Caco-2 (cell line): Measurements from ENCODE around the gene MAP3K19. TPM values are rescaled to one million over a fixed set of nuclear protein-coding genes. Genes with fewer than 3 reads are reported as not detected.

Experiments used
- BruUV-seq: library from RNA; stranded (reverse); fragments of 400-500 nt; replicated peaks from 2 replicates; lab custom pipeline; 2021; lab: Mats Ljungman, UMichigan
- CTCF ChIA-PET: fragments of 300-600 bp; sonication (Branson Sonifier 250); formaldehyde crosslinking; loops from one replicate; lab custom pipeline; 2022; ENCODE audit warnings: antibody characterized with exemption; lab: Charles Lee
- POLR2A ChIA-PET: fragments of 300-600 bp; sonication (Branson Sonifier 250); formaldehyde crosslinking; loops from one replicate; lab custom pipeline; 2022; ENCODE audit warnings: antibody characterized with exemption; lab: Charles Lee
- DNase-seq, 2 experiments: peaks; one replicate each; pipeline versions ENCODE4 v3.0.0 to v3.0.0-alpha.2; 2020 to 2022
- H3K27me3 ChIP-seq: replicated peaks from 2 replicates; pipeline ENCODE4 v1.6.0; 2011; ENCODE audit warnings: low read length; ENCODE audit not compliant: control insufficient read depth, insufficient read depth
- H3K36me3 ChIP-seq: 2 replicates; pipeline ENCODE4 v1.5.1; 2011; ENCODE audit warnings: low read length; ENCODE audit not compliant: control insufficient read depth, insufficient read depth
- H3K4me1 ChIP-seq: fragments of 250-450 bp; sonication (Bioruptor Pico); 2 replicates; pipeline ENCODE4 v1.5.1; 2020; ENCODE audit warnings: mild to moderate bottlenecking
- H3K4me3 ChIP-seq: 2 replicates; pipeline ENCODE4 v1.5.1; 2011; ENCODE audit warnings: low read depth, mild to moderate bottlenecking, control low read depth, low read length
- H3K9me3 ChIP-seq: fragments of 250-450 bp; sonication (Bioruptor Pico); 2 replicates; pipeline ENCODE4 v1.5.1; 2020; ENCODE audit warnings: mild to moderate bottlenecking, moderate library complexity
- H3K27ac Mint-ChIP-seq: one replicate; pipeline ENCODE4 v1.8.0; 2022; ENCODE audit warnings: mixed read lengths; ENCODE audit not compliant: unreplicated experiment
- H3K27me3 Mint-ChIP-seq: one replicate; pipeline ENCODE4 v1.8.0; 2022; ENCODE audit warnings: mixed read lengths; ENCODE audit not compliant: insufficient read depth, unreplicated experiment
- H3K36me3 Mint-ChIP-seq: one replicate; pipeline ENCODE4 v1.8.0; 2022; ENCODE audit warnings: mild to moderate bottlenecking, mixed read lengths; ENCODE audit not compliant: insufficient read depth, unreplicated experiment
- H3K4me1 Mint-ChIP-seq: one replicate; pipeline ENCODE4 v1.8.0; 2022; ENCODE audit warnings: low read depth, mixed read lengths; ENCODE audit not compliant: unreplicated experiment
- H3K4me3 Mint-ChIP-seq: one replicate; pipeline ENCODE4 v1.8.0; 2022; ENCODE audit warnings: mild to moderate bottlenecking, moderate library complexity, mixed read lengths; ENCODE audit not compliant: unreplicated experiment
- H3K9me3 Mint-ChIP-seq: one replicate; pipeline ENCODE4 v1.8.0; 2022; ENCODE audit warnings: mixed read lengths; ENCODE audit not compliant: unreplicated experiment
- intact Hi-C: fragments of 100-400 bp; cut with micrococcal nuclease; formaldehyde crosslinking; loops from one replicate; pipeline ENCODE4 v1.10.0; 2022; ENCODE audit not compliant: unreplicated experiment
- total RNA-seq: library from RNA; stranded (reverse); gene quantifications from 2 replicates; pipeline ENCODE4 v1.2.3, GENCODE V29; 2022
- TF ChIP-seq, protein P1 (sequence below), 2 experiments: fragments of 200-600 bp in 1 of 2; IDR thresholded peaks; 1 replicate in 1 of 2; 2 replicates in 1 of 2; pipeline versions ENCODE4 v1.5.1 to v1.8.0; 2011 to 2022; ENCODE audit warnings: antibody characterized with exemption in 1 of 2, control low read depth in 1 of 2, inconsistent platforms in 1 of 2, low read depth in 1 of 2, low read length in 1 of 2, mild to moderate bottlenecking in 1 of 2, moderate library complexity in 1 of 2; ENCODE audit not compliant: insufficient read depth in 1 of 2, severe bottlenecking in 1 of 2, unreplicated experiment in 1 of 2

MAP3K19 gene
- total RNA-seq, 1 experiment from 2014 or later = not detected

DNA sequence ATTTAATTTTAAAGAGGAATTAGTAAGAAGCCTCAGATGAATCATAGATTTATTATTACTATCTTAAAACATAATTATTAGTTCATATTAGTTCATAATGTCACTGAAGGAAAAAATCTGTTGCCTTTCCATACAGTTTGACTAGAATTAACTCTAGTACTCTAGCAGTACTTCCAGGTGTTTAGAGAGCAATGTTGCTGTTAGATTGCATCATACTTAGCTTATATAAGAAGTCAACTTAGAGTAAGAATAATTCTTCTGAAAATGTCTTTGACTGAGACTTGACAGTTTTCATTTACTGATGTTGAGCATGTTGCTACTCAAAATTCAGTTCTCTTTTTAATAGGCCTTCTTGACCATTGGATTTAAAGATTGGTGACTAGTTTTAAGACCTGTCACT lies 9.5 kb upstream of the MAP3K19 start:
- no TSS peak for BruUV-seq
- intact Hi-C loops = no loop called here
- no peaks in the 10 kb centered on the region for H3K9me3 ChIP-seq
- DNase-seq = no peak
- TF ChIP-seq, protein P1, sequence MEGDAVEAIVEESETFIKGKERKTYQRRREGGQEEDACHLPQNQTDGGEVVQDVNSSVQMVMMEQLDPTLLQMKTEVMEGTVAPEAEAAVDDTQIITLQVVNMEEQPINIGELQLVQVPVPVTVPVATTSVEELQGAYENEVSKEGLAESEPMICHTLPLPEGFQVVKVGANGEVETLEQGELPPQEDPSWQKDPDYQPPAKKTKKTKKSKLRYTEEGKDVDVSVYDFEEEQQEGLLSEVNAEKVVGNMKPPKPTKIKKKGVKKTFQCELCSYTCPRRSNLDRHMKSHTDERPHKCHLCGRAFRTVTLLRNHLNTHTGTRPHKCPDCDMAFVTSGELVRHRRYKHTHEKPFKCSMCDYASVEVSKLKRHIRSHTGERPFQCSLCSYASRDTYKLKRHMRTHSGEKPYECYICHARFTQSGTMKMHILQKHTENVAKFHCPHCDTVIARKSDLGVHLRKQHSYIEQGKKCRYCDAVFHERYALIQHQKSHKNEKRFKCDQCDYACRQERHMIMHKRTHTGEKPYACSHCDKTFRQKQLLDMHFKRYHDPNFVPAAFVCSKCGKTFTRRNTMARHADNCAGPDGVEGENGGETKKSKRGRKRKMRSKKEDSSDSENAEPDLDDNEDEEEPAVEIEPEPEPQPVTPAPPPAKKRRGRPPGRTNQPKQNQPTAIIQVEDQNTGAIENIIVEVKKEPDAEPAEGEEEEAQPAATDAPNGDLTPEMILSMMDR (IDR thresholded peaks at IDR 0.05; ENCODE audit: insufficient read depth in 1 of 2, low read depth in 1 of 2, low read length in 1 of 2, severe bottlenecking in 1 of 2, unreplicated experiment in 1 of 2) = no peak
- Mint-ChIP-seq H3K27ac (peak overlapping the region; percentile 64), H3K9me3 (no peaks in the 10 kb centered on the region), H3K4me1 (peaks cover 17% of the 10 kb centered on the region), H3K36me3 (peaks cover 50% of the 10 kb centered on the region), H3K27me3 (no peaks in the 10 kb centered on the region), H3K4me3 (no peak overlapping the region)
- peaks cover 5% of the 10 kb centered on the region; the same call in 1 of the 2 replicates for H3K4me1 ChIP-seq
- no peak overlapping the region for H3K4me3 ChIP-seq
- no peaks in the 10 kb centered on the region for H3K27me3 ChIP-seq
- CTCF ChIA-PET = no interaction called here
- H3K36me3 ChIP-seq = no peaks in the 10 kb centered on the region; the same call in 1 of the 2 replicates
- POLR2A ChIA-PET = no interaction called here

DNA sequence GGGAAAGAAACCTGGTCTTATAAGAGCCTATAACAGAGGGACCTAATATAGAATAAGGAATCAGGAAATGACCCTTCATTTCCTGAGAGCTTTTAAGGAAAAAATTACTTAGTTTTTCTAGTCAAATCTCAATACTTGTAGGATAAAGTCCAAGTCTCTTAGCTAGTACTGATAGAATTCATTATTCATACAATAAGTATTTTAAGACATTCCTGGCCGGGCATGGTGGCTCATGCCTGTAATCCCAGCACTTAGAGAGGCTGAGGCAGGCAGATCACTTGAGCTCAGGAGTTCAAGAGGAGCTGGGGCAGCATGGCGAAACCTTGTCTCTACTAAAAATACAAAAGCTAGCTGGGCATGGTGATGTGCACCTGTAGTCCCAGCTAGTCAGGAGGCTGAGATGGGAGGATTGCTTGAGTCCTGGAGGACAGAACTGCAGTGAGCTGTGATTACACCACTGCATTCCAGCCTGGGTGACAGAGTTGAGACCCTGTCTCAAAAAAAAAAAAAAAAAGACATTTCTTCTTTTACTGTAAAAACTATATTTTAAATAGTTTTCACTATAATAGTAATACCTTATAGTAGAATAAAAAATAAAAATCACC lies 8.0 kb upstream of the MAP3K19 start:
- intact Hi-C loops = no loop called here
- Histone ChIP-seq H3K36me3 (no peaks in the 10 kb centered on the region; the same call in 1 of the 2 replicates), H3K27me3 (no peaks in the 10 kb centered on the region), H3K4me1 (peaks cover 5% of the 10 kb centered on the region; the same call in 1 of the 2 replicates), H3K4me3 (no peak overlapping the region), H3K9me3 (no peaks in the 10 kb centered on the region)
- ChIA-PET CTCF (interaction anchor here (0.5 kb wide), 1 partner anchor 686 kb away, joined by 3 read pairs; no protein-coding TSS in a partner anchor), POLR2A (no interaction called here)
- Mint-ChIP-seq H3K36me3 (peaks cover 38% of the 10 kb centered on the region), H3K4me1 (peaks cover 17% of the 10 kb centered on the region), H3K27me3 (no peaks in the 10 kb centered on the region), H3K27ac (no peak overlapping the region), H3K9me3 (no peaks in the 10 kb centered on the region), H3K4me3 (no peak overlapping the region)
- TF ChIP-seq, protein P1 (IDR thresholded peaks at IDR 0.05; ENCODE audit: insufficient read depth in 1 of 2, low read depth in 1 of 2, low read length in 1 of 2, severe bottlenecking in 1 of 2, unreplicated experiment in 1 of 2) = no peak
- DNase-seq = no peak
- BruUV-seq = no TSS peak

DNA sequence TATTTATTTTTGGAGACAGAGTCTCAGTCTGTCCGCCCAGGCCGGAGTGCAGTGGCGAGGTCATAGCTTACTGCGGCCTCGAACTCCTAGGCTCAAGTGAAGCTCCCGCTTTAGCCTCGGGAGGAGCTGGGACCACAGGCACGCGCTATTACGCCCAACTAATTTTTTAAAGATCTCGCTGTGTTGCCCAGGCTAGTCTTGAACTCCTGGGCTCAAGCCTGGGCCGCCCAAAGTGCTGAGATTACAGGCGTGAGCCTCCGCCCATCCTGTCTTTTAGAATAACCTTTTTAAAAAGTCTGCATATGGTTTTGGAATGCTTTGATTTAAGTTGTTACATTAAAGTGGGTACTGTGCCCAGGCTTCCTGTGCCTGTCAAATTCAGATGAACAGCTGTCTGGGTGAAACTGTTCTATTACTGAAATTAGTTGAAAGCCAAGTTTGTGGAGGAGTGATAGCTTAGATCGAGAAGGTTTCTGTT lies 5.8 kb upstream of the MAP3K19 start:
- Histone ChIP-seq H3K9me3 (no peaks in the 10 kb centered on the region), H3K36me3 (no peaks in the 10 kb centered on the region; the same call in 1 of the 2 replicates), H3K27me3 (no peaks in the 10 kb centered on the region), H3K4me1 (peaks cover 5% of the 10 kb centered on the region; the same call in 1 of the 2 replicates), H3K4me3 (peak overlapping the region; percentile 72)
- Mint-ChIP-seq H3K4me3 (peak overlapping the region; percentile 99), H3K27me3 (no peaks in the 10 kb centered on the region), H3K9me3 (no peaks in the 10 kb centered on the region), H3K4me1 (peaks cover 22% of the 10 kb centered on the region), H3K27ac (peak overlapping the region; percentile 100), H3K36me3 (peaks cover 25% of the 10 kb centered on the region)
- no TSS peak for BruUV-seq
- ChIA-PET POLR2A (no interaction called here), CTCF (no interaction called here)
- TF ChIP-seq, protein P1 (IDR thresholded peaks at IDR 0.05; ENCODE audit: insufficient read depth in 1 of 2, low read depth in 1 of 2, low read length in 1 of 2, severe bottlenecking in 1 of 2, unreplicated experiment in 1 of 2) = no peak
- DNase-seq = peak in 1 of 2 experiments; percentile 16
- intact Hi-C loops = loop anchor here (2.0 kb wide), 1 partner anchor 38 kb away; no protein-coding TSS in a partner anchor
